GM11168 (cell line): ENCODE data around the gene SUN5.

ENCODE experiments used
- in situ Hi-C: fragments of 300-500 bp; cut with MboI; formaldehyde crosslinking; loops from one replicate; pipeline ENCODE4 v1.12.0; 2022; ENCODE audit warnings: low sequenced_read_pairs; ENCODE audit not compliant: unreplicated experiment

The SUN5 gene

DNA sequence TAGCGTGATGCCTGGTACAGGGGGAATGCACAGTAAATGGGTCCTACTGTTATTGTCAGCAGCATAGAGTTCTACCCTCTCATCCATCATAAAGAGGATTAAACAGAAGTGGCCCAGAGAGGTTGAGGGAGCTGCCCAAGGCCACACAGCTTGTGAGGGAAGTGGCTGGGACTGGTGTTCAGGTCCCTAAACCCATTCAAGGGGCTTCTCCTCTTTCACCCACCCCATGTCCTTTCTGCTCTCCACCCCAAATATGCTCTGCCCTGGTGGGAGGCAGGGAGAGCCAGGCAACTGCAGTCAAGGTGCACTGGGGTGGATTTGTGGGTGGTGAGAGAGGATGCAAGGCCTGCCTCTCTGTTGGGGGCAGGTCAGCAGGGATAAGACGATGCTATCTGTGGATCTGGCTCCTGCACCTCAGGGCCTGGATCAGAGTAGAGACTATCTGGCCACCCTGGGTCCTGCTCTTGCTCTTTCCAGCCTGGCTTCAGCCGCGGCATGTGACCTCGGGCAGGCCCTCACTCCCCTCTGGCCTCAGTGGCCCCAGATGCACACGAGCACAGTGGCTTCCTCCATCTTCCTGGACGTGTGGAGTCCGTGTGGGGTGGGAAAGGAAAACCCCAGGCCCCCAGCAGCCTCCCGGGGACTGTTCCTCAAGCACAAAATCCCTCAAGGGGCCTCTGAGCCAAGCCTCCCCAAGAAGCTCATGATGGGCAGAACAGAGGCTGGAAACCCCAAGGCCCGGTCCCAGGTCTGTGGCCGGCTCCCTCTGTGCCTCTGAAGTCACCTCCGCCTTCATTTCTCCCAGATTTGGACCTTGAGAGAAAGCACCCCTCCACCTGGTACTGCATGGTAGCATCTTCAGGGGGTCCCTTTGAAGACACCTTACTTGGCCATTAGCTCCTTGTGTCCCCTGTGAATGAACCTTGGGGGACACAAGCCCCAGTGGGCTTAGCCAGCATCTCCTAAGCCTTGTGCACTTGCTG lies 23.8 kb upstream of the SUN5 start:
- in situ Hi-C loops = no loop called here

DNA sequence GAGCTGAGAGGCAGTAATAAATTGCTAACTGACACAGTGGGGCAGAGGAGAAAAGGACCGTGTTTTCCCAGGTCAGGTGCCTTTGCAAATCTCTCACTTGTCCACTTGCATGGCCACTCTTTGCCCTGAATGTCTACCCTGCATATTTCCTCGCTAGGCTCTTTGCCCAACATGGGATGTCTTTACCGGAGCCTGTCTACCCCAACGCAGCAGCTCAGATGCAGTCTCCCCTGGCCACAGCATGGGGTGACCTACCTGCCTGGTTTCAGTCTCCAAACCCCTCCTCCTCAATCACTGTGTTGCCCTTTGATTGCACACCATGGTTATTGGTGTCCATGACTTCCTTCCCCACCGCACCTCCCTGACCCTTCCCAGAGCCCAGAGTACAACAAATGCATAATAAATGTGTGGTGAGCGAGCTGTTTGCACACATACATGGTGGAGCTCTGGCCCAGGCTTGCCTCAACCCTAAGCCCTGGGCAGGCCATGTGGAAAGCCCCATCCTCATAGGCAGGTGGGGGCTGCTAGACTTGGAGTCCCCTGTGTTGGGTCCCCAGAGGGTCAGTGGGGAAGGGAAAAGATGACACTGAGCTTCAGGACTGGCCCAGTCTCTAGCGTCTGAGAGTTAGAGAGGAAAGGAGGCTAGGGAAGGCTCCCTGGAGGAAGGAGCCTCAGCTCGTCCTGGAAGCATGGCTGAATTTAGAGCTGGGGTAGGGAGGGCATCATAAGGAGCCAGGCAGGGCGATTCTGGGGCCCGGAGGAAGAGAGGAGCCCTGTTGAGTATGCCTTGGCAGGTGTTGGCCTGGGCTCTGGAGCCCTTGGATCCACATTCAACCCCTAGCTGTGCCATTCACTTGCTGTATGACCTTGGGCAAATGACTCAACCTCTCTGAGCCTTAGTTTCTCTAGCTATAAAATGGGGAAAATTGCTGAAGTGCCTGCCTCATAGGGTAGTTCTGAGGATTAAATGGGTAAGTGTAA lies 22.8 kb upstream of the SUN5 start:
- in situ Hi-C loops = no loop called here

DNA sequence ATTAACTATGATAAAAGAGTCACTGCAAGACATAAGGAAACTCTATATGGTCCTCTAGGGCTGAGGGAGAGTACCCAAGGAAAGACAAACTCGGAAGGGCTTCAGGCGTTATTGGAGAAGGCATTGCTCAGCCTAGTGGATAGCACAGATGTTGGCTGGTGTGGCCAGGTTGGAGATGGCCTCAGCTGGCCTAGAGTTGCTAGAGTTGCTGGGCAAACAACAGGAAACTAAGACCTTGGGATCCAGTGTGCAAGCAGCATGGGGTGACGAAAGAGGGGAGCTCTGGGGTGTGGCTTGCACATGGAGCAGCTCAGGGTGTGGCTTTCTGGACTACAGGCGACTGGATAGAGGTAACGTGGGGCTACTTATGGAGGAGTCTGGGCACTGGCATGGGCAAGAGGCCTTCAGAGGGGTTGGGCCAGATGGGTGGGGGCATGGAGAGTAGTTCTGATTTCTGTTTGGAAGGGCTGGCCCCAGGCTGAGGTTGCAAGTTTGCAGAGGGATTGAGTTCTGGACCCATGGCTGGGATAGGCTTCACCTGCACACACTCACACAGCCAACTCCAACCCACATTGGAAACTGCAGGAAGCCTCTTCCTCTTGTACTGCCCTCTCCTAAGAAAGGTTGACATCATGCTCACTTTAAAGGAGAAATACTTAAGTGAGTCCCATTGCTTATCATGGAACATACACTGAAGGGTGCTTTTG lies 22.0 kb upstream of the SUN5 start:
- in situ Hi-C loops = no loop called here

DNA sequence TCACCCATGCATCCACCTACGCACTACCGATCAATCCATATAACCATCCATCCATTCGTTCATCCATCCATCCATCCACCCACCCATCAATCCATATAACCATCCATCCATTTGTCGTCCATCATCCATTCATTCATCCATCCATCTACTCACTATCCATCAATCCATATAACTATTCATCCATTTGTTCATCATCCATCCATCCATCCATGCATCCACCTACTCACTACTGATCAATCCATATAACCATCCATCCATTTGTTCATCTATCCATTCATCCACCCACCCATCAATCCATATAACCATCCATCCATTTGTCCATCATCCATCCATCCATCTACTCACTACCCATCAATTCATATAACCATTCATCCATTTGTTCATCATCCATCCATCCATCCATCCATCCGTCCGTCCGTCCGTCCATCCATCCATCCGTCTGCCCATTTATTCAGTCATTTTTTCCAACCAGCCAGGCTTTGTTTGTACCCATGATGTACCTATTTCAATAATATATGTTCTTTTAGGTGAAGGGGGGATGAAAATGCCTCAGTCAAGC lies 21.2 kb upstream of the SUN5 start:
- in situ Hi-C loops = no loop called here

DNA sequence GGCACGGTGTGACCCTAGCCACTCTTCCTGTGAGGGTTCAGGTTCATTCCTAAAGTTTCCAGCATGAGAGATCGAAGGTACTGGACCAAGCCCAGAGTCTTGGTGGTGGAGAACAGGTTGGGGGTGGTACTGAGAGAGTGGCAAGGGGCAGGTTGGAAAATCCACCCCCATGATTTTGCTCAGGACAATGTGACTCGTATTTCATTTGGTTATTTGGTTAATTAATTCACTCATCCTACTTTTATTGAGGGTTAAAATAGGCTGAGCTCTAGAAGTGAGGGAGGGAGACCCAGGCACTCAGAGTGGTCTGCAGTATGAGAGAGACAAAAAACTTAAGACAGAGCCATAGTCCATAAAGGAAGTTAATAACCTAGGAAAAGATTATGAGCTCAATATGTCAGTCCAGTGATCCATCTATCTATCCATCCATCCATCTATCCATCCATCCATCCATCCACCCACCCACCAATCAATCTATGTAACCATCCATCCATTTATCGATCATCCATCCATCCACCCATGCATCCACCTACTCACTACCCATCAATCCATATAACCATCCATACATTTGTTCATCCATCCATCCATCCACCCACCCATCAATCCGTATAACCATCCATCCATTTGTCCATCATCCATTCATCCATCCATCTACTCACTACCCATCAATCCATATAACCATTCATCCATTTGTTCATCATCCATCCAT lies 20.5 kb upstream of the SUN5 start:
- in situ Hi-C loops = no loop called here

DNA sequence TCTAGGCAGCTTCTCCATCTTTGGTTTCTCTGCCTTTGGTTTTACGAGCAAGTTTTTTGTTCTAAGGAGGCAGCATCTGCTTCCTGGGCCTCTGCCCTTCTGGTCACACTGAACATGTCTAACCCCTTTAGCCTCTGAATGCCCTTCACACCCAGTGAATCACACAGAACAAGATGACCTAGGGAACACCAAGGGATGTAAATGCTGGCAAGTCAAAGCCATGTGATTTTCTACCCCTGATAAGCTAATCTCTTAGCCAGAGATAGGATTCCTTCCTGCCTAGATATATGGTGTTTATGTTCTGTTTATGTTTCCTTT lies 20.0 kb upstream of the SUN5 start:
- in situ Hi-C loops = no loop called here

DNA sequence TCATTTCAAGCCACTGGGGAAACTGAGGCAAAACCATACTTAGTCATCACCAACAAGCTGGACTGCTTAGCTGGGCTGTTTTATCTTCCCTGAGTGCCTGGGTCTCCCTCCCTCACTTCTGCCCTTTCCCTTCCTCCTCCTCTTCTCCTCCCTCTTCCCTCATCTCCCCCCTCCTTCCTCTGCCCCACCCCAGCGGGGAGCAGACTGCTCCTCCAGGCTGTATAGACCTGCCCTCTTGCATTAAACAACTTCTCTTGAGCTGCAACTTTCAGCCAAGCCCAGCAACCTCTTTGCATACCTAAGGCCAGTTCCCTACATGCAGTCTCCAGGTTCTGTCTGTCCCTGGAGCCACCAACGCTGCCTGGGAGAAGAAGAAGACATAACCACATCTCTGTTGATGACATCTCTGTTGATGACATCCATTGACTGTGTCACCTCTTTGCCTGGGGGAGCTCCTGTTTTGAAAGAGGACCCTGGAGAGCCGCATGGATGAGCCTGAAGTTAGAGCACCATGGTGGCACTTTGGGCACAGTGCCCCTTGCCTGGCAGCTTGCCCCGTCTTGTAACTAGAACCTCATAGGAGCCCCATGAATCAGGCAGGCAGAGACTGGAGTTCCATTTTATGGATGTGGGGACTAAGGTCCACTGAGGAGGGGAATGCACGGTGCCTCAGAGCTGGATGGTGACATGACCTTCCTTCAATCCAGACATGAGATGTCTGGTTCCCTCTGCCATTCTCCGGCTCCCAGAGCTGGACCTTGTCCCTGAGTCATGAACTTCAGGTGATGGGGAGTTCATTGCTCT lies 19.4 kb upstream of the SUN5 start:
- in situ Hi-C loops = no loop called here

DNA sequence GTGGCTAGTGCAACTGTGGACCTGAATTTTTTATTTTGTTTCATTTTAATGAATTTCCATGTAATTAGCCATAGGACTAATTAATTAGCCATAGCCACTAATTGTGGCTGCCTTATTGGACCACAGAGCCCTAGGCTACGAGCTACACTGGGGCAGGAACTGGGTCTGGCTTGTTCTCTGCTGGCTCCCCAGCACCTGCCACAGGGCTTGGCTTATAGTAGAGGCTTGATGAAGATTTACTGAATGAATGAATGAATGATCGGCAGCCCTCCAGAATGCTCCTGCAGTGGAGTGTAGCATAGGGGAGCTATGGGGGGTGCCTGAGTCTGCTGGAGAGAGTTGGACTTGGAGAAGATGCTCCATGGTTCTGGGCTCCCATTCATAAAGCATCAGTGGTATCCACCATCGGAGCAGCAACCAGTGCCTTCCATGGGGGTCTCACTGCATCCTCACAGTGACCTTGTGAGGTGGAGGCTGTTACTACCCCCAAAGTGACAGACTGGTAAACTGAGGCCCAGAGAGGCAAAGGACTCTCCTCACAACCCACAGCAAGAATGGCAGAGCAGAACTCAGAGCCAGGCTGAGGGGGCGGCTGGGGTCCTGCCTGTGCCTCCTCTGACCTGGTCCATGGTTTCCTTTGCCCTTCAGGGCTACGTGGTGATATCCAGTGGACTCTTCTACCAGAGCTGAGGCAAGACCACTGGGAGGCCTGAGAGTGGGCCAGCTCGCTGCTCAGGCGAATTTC lies 18.6 kb upstream of the SUN5 start:
- in situ Hi-C loops = no loop called here

DNA sequence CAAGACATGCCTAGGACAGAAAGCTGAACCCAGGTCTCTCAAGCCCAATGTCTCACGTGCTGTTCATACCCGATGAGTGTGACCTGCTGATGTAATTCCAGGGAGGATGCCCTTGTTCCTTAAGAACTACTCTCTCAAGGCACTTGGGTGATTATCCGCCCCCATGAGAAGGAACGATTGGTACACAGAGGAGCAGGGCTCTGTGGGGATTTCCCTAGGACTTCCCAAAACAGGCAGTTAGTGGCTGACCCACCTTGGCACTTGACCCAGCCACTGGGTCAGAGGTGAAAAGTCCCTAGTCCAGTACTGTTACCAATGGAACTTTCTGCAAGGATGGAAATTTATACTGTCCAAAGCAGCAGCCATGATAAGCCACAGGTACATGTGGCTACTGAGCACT lies 18.1 kb upstream of the SUN5 start:
- in situ Hi-C loops = no loop called here

DNA sequence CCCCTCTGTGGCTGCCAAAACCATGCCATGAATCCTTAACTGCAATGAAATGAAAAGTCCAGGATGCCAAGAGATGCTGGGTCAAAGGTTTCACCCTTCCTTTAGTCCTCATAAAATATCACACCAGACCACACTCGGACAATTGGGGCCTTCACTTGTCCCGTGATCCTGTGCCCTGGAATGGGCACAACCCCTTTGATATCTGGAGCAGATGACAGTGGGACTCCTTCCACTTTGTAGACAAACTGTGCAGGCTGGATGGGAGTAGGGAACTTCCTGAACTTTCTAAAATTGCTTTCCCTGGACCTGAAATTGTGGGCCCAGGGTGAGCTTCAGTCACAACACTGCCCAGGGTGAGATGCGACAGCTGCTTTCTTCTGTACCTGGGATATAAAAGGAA lies 17.6 kb upstream of the SUN5 start:
- in situ Hi-C loops = no loop called here

DNA sequence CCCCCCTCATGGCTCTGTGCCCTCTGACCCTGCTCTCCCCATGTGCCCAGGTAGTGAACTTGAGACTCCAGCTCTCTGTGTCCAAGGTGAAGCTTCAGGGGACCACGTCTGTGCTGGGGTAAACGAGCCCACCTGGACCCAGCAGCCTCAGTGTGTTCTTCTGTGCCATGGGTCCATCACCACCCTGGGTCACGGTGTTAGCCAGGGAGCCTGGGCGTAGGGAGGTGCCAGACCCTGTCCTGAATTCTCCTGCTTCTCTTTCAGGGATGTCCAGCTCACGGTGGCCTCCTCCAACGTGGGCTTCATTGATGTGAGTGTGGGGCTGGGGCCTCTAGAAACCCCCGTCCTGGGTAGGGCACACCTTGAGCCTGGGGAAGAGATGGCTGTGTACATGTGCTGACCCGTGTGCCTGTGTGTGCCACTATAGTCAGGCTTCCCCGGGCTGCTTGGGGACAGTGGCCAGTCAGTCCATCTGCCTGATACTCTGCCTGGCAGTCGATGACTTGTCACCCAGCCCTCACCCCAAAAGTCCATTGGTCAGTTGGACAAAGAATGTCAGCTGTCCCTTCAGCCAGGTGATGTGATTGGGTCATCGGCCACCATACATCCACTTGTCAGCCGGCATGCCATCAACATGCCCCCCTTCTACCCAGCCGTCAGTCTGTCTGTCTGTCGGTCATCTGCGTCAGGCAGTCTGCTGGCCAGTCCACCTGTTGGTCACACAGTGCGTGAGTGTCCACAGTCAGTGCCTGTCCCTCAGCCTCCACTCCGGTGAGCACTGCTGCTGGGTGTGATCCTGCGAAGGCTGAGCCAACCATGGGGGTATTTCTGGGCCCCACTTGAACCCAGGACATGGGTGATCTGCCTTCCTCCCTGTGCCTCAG lies 16.3 kb upstream of the SUN5 start:
- in situ Hi-C loops = no loop called here

DNA sequence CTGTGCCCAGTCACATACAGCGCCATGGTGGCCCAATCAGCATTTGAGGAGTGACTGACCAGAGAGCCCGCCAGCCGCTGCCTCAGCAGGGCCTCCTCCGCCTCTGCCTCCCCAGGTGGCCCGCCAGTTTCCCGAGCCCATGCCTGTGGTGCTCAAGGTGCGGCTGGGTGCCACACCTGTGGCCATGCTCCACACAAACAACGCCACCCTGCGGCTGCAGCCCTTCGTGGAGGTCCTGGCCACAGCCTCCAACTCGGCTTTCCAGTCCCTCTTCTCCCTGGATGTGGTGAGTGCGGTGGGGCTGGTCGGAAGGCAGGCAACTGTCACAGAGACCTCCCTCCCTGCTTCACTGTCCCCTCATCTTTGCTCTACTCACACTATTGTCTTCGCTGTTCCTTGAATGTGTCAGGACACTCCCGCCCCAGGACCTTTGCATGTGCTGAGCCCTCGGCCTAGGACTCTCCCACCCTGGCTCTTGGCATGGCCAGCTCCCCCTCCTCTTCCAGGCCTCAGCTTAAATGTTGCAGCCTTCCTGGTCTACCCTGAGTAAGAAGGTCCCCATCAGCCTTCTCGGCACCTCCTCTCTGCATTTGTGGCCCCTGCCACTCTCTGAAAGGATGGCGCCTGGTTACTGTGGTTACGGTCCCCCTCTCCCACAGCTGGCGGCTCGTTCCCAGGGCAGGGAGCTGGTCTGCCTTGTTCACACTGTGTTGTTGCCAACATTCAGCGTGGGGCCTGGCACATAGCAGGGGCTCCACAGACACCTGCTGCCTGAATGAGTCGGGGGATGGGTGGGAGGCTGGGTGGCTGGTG lies 15.4 kb upstream of the SUN5 start:
- in situ Hi-C loops = no loop called here

DNA sequence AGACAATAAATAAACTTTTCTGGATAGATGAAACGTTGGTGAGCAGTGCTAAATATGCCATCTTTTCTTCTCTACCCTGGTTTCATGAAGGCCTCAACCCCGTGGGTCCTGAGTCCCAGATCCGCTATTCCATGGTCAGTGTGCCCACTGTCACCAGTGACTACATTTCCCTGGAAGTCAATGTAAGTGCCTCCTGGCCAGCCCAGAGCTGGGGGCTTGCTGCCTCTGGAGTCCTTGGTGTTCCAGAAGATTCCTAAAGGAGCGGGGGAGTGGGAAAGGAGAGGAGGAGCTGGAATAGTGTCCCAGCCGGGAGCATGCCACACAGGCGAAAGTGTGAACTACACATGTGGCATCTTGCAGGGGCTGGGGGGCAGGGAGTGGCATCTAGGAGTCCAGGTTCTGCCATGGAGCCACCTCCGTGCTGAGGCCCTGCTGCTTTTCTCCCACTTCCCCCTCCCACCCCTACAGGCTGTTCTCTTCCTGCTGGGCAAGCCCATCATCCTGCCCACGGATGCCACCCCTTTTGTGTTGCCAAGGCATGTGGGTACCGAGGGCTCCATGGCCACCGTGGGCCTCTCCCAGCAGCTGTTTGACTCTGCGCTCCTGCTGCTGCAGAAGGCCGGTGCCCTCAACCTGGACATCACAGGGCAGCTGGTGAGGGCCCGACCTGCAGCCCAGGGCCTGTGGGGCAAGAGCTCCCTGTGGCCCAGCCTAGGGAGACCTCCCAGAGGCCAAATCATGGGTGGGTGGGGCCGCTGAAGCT lies 14.1 kb upstream of the SUN5 start:
- in situ Hi-C loops = no loop called here

DNA sequence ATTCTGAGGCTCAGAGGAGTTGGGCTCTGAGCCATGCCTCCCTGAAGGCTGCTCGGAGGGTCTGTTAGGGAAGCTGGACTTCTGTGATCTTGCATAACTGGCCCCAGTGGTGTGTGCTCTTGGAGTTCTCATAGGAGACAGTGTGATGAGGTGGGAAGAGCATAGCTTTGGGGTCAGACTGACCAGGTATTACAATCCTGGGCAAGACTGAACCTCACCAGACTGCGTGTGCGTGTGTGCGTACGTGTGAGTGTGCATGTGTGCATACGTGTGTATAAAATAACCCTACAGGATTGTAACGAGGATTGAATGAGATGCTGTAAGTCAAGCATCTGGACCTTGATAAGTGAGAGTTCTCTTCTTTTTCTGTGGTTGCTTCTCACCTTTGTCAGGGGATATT lies 13.3 kb upstream of the SUN5 start:
- in situ Hi-C loops = no loop called here

DNA sequence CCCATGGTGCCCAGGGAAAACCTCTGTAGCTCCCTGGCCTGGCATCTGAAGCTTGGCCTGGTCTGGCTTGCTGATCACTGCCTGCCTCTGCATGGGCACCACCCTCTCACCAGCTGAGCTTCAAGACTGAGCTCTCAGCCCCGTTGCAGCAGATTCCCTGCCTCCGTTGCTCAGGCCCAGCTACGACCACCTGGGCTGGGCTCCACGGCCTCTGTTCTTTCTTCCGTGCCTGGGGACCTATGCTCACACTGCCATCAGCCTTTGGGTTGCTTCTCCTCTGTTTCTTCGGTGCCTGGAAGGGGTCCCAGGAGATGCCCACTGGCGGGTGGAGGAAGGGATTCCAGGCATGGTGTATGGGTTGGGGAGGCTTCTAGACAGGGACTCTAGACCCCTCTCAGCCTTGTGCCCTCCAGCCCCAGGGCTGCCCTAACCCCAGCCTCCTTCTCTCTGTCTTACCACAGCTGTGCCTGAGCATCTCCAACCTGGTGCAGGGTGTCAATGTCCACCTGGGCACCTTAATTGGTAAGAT lies 12.4 kb upstream of the SUN5 start:
- in situ Hi-C loops = no loop called here
